Posterior cingulate gyrus (tissue), 11 donors: ENCODE measurements around the gene VN1R4.
"Not testable (repeated sequence)": the region's sequence is repeated elsewhere in the genome, so short reads cannot be mapped to it uniquely, and the experiment has no call there.

Experiments used
- DNase-seq, 10 donors: peaks; one replicate each; pipeline versions ENCODE4 v3.0.0 to v3.0.0-alpha.2; 2020 to 2021; ENCODE audit warnings: mixed read lengths in 3 of 10
- intact Hi-C: fragments of 100-400 bp; cut with DNase I; formaldehyde crosslinking; loops from one replicate; pipeline ENCODE4 v1.15.1; 2023

The VN1R4 gene, protein sequence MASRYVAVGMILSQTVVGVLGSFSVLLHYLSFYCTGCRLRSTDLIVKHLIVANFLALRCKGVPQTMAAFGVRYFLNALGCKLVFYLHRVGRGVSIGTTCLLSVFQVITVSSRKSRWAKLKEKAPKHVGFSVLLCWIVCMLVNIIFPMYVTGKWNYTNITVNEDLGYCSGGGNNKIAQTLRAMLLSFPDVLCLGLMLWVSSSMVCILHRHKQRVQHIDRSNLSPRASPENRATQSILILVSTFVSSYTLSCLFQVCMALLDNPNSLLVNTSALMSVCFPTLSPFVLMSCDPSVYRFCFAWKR

DNA sequence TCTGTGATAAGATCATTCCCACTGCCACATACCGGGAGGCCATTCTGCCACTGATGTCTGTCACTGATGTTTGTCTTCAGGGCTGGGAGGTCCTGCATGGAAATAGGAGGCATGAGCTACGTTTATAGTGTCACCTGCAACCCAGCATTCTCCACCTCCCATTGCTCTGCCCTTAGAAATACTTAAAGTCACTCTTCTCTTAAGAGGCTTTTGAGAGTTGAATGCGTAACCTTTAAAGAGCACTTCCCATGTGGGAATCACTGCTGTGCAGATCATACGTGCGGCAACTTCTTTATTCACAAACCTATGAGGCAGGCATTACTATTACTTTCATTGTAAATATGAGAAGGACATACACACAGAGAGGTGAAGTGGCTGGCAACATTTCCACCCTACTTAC lies at the start of gene VN1R4:
VN1R4 (minus strand) TSS at position 101 of the 400 bp plus-strand sequence; CDS start at position 43, 58 bp downstream.
- intact Hi-C loops, DNase-seq: not testable (repeated sequence)

DNA sequence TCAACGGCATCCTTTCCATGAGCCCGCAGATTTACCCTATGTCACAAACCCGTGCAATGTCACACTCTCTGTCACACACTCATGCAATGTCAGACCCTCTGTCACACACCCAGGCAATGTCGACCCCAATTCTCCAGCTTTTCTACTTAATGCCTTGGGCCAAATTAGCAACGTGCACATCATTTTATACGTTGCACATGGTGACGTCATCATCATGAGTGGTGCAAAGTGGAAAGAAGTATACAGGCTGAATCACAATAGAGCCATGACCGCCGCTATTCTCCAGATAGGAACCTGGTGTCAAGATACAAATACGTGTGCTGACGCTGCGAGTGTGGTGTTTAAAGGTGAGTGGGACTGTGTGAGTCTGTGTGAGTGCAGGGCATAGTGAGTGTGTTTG lies 44.4 kb upstream of the VN1R4 start:
- intact Hi-C loops, result no loop called here
- no peak for DNase-seq

DNA sequence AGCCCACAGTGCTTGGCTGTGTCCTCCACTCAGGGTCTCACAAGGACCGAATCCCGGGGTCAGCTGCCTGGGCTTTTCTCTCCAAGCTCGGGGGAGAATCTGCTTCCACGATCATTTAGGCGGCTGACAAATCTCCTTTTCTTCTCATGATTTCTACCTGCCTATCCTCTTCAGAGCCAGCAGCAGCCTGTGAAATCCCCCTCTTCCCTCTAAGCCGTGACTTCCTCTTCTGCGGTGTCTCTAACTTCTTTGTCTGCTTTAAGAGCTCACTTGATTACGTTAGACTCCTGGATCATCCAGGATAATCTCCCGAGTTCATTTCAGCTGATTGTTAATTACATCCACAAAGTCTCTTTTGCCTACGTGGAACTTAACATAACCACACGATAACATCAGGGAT lies 43.5 kb upstream of the VN1R4 start:
- no peak for DNase-seq
- intact Hi-C loops, result no loop called here

DNA sequence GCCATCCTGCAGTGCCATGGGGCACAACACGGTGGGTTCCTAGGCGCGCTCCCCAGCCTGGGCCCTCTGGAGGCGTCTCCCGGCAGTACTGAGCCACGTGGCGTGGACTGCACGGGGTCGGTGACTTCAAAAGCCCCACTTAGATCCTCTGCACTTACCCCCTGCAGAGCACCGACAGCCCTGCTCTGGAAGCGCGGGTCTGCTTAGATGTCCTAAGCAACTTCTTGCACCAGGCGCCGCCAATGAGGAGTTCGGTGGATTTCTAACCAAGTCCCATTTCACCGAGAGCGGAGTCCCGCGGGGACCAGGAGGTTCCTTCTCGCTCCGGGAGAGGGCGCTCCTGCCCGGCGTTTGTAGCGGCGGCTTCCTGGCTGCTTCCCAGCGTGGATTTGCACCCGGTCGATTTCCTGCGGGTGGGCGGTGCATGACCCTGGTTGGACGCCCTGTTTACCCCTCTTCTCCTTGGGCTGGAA lies 40.9 kb upstream of the VN1R4 start:
- intact Hi-C loops, result no loop called here

DNA sequence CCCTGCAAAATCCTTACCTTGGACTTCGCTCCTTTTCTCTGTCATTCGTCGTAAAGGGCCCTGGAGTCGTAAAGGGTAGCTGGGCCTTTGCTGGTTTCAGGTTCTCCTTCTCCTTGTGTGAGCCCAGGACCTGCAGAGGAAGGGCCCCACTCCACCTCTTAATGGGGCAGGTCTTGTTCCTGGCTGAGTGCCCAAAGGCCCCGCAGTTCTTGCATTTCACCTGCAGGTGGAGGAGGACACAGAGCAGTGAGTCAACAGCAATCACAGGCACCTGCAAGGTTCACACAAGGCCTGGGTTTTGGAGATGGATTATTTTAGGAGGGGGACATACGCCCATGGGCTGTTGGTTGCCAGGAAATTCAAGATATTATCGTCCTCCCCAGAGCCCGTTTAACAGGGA lies 33.8 kb upstream of the VN1R4 start:
- intact Hi-C loops, DNase-seq: not testable (repeated sequence)

More for the DNA sequence above, 40.9 kb upstream of the VN1R4 start:
- DNase-seq, result peak in 4 of 10 donors; percentile 9 to 86 (median 56)

DNA sequence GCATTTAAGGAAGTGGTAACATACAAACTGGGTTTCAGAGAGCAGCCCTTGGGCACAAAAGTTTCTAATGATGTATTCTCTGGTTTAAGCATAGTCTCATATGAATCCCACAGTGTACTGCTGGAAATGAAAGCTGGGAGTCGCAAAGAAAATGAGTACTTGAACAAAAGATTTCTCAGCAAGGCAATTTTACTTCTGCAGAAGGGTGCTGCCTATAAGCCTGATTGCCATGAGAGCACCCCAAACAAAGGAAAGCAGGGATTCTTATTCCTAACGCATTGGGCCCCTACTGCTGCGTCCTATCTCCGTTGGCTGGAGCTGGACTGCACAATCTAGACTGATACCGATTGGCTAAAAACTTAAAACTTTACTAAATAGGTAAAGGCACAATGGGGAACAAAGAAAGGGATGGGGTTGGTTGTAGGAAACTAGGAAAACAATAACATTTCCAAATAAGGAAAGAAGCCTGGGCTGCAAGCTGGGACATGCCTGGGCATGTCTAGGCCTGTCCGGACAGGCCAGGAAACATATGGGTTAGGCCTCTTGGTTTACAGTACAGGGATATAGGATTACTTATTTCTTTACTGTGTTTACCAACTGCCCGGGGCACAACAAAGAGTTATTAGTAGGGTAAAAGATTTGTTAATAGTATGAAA lies 27.4 kb upstream of the VN1R4 start:
- DNase-seq, result no peak
- intact Hi-C loops, result no loop called here

DNA sequence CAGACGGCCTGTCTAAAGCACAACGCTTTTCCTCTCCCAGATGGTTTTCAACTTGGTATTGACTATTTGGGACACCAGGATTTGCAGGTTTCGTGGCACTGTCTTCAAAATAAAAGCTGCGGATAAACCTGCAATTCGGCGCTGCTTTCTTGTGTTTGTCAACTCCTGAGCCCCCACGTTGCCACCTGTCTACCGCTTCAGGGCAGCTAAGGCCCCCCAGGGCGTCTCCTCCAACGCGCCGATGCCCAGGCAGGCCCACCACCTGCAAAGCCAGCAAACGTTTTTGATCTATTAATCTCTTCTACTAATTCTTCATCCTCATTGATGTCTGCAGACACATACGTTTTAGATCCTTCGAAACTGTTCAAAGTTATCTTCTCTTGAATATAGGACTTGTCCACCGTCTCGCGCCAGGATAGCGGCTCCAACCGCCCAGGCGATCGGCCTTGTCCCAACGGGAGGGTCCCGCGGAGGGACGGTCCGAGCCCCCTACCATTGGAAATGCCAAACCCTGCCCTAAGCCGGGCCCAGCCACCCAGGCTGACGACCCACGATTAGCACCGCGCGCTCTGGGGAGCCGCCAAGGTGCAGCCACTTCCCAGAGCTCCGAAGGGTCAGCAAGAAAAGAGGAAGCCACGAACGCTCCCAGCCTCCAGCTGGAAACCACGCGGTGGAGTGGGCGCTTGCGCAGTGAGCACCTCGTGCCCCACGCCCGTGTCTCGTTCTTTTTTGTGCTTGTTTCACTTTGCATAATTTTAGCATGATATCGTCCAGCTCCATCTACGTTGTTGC lies 23.4 kb upstream of the VN1R4 start:
- intact Hi-C loops, result no loop called here
- DNase-seq, result peak in 1 of 10 donors; percentile 56

DNA sequence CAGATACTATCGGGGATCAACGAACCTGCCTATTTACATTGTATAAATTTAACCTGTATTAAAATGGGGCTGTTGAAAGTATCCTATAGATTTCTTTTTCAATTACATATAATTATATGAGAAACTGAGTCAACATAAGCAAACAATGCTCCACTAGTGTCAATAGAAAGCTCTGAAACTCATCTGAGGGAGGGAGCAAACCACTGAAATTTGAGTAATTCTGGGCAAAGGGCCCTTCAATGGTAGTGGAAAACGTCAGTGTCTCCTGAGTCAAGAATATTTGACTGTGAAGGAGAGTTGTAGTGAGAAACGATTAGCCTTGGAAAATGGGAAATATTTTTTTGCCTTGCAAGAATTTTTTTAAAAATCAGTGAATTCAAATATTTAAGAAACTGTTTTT lies 17.6 kb upstream of the VN1R4 start:
- intact Hi-C loops, result no loop called here
- no peak for DNase-seq

DNA sequence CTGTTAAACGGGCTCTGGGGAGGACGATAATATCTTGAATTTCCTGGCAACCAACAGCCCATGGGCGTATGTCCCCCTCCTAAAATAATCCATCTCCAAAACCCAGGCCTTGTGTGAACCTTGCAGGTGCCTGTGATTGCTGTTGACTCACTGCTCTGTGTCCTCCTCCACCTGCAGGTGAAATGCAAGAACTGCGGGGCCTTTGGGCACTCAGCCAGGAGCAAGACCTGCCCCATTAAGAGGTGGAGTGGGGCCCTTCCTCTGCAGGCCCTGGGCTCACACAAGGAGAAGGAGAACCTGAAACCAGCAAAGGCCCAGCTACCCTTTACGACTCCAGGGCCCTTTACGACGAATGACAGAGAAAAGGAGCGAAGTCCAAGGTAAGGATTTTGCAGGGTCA lies 14.4 kb upstream of the VN1R4 start:
- DNase-seq, intact Hi-C loops: not testable (repeated sequence)

DNA sequence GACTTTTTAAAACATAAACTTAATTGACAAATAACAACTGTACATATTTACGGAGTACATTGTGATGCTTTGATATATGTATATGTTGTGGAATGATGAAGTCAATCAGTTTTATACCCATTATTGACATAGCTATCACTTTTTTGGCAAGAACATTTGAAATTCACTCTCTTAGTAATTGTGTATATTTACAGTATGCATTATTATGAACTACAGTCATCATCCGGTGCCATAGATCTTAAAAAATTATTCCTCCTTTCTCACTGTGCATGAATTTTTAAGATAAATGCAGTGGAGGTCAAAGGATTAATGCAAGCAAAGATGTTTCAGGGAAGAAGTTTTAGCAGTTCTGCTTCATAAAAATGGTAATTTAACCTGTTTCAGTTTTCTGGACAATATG lies 8.0 kb upstream of the VN1R4 start:
- intact Hi-C loops, result no loop called here
- no peak for DNase-seq

DNA sequence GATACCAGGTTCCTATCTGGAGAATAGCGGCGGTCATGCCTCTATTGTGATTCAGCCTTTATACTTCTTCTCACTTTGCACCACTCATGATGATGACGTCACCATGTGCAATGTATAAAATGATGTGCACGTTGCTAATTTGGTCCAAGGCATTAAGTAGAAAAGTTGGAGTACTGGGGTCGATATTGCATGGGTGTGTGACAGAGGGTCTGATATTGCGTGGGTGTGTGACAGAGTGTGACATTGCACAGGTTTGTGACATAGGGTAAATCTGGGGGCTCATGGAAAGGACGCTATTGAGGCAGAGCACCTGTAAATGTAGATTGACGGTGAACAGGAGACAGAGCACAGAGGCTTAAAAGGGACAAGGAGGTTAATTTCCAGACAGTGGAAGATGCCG lies 4.5 kb upstream of the VN1R4 start:
- no peak for DNase-seq
- intact Hi-C loops, result no loop called here

DNA sequence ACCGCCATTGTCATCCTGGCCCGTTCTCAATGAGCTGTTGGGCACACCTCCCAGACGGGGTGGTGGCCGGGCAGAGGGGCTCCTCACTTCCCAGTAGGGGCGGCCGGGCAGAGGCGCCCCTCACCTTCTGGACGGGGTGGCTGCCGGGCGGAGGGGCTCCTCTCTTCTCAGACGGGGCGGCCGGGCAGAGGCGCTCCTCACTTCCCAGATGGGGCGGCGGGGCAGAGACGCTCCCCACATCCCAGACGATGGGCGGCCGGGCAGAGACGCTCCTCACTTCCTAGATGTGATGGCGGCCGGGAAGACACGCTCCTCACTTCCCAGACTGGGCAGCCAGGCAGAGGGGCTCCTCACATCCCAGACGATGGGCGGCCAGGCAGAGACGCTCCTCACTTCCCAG lies 2.3 kb upstream of the VN1R4 start:
- DNase-seq, intact Hi-C loops: not testable (repeated sequence)

DNA sequence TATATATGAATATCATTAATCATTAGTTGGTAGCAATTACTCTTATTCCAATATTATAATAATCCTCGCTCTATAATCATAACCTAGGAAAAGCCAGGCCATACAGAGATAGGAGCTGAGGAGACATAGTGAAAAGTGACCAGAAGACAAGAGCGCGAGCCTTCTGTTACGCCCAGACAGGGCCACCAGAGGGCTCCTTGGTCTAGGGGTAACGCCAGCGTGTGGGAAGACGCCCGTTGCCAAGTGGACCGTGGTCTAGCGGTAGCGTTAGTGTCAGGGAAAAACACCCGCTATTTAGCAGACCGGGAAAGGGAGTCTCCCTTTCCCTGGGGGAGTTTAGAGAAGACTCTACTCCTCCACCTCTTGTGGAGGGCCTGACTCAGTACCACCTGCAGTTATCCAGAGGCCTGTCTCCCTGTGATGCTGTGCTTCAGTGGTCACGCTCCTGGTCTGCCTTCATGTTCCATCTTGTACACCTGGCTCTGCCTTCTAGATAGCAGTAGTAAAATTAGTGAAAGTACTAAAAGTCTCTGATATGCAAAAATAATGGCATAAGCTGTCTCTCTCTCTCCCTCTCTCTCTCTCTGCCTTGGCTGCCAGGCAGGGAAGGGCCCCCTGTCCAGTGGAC lies 9.7 kb downstream of the VN1R4 start, which contains the start of gene VN1R2:
VN1R2 (plus strand) TSS at position 578 of the 628 bp plus-strand sequence. CDS start 84 bp downstream, outside the sequence.
- DNase-seq, intact Hi-C loops: not testable (repeated sequence)

DNA sequence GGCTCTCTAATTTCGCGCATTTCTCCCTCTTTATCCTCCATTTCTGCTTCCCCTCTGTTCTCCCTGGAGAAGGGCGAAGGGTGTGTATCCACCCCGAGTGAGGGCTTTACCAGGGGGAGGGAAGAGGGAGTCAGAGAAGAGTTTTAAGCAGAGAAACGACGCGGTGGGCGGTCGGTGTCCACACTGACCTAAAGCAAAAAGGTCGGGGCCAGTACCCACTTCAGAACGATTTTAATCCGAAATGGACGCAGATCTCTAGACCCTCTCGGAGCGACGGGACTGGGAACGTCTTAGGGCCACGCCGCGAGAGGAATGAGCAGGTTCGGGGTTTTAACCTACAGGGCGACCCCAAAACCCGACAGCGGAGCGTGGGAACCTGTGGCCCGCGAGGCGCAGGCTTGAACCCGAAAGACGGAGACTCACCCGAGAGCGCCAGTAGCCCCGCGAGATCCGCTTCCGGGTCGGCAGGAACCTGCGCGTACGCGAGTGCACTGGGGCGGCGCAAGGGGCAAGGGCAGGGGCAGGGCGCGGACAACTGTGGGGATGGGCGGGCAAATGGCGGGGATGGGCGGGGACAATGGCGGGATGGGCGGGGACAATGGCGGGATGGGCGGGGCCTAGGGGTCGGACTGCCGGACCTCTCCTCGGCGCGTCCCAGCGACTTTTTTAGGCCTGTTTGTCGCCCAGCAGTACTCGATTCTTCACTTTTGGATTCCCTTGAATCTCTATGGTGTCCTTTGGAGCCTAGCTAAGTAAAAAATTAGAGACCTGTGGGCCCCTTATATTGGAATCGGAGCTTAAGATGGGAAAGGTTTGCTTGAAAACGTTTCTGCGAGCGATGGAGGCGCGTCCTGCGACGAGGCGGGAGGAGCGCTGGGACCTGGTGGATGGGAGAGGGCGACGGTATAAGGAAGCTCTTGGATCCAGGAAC lies 12.8 kb downstream of the VN1R4 start, which contains the start of gene ZNF677:
ZNF677 (minus strand) TSS at position 463 of the 931 bp plus-strand sequence. CDS start 3,323 bp downstream, outside the sequence.
- intact Hi-C loops, result no loop called here
- peak; percentile 89 to 99 (median 94) for DNase-seq

DNA sequence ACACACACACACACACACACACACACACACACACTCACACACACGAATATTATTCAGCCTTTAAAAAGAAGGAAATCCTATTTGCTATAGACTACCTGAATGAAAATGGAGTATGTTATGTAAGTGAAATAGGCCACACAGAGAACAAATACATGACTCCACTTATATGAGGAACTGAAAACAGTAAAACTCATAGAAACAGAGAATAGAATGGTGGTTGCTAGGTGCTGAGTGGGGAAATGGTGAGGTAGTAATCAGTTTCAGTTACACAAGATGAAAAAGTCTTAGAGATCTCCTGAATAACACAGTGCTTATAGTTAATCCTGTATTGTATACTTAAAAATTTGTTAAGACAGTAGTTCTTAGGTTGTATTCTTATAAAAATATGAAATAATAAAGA lies 21.0 kb downstream of the VN1R4 start:
- DNase-seq, result no peak
- intact Hi-C loops, result no loop called here

DNA sequence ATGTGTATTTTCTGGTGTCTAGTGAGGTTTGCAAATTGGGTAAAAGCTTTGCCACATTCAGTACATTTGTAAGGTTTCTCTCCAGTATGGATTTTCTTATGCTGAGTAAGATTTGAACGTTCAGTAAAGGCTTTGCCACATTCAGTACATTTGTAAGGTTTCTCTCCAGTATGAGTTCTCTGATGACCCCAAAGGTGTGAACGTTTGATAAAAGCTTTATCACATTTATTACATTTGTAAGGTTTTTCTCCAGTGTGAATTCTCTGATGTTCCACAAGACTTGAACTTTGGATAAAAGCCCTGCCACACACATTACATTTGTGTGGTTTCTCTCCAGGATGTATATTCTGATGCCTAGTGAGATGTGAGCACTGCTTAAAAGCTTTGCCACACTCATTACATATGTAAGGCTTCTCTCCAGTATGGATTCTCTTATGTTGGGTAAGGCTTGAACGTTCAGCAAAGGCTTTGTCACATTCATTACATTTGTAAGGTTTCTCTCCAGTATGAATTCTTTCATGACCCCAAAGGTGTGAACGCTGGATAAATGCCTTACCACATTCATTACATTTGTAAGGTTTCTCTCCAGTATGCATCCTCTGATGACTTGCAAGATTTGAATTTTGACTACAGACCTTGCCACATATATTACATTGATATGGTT lies 30.3 kb downstream of the VN1R4 start:
- intact Hi-C loops, result no loop called here
- DNase-seq, result no peak

DNA sequence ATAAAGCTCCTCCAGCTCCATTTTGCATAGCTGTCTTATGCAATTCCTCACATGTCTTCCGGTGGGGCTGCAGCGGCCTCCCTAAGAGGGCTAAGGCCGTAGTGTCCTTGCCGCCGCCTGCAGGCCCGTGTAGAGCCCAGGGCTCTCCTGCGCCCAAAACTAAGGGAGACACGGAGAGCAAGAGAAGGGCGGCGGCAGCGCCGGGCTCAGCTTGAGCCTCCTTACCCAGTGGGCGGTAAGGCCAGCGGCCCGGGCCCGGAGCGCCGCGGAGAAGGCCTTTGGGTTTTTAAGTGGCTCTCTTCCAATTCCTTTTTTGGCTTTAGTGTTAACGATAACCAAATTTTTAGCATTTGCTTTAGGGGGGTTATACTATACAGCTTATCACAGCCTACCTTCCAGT lies 42.9 kb downstream of the VN1R4 start:
- no peak for DNase-seq
- intact Hi-C loops, result no loop called here

DNA sequence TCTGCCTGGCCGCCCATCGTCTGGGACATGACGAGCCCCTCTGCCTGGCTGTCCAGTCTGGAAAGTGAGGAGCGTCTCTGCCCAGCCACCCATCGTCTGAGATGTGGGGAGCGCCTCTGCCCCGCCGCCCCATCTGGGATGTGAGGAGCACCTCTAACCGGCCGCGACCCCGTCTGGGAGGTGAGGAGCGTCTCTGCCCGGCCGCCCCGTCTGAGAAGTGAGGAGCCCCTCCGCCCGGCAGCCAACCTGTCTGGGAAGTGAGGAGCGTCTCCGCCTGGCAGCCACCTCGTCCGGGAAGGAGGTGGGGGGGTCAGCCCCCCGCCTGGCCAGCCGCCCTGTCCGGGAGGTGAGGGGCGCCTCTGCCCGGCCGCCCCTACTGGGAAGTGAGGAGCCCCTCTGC lies 44.8 kb downstream of the VN1R4 start:
- intact Hi-C loops, DNase-seq: not testable (repeated sequence)
